GM18861 (cell line): Measurements from ENCODE around the gene DIP2B.
"Not testable (repeated sequence)": the region's sequence is repeated elsewhere in the genome, so short reads cannot be mapped to it uniquely, and the experiment has no call there.

ENCODE experiments used
- ATAC-seq: cut with Tn5 transposase; IDR thresholded peaks from one replicate; pipeline ENCODE4 v1.9.1; 2021; ENCODE audit not compliant: unreplicated experiment

The DIP2B gene

GRCh38 chr12:50763639-50764285 is 259.0 kb downstream of the DIP2B start, which contains the start of gene ATF1:
Gene ATF1 (plus strand): TSS chr12:50764101. CDS start chr12:50780146, 16,045 bp downstream.
- ATAC-seq: peak; percentile 71

DNA sequence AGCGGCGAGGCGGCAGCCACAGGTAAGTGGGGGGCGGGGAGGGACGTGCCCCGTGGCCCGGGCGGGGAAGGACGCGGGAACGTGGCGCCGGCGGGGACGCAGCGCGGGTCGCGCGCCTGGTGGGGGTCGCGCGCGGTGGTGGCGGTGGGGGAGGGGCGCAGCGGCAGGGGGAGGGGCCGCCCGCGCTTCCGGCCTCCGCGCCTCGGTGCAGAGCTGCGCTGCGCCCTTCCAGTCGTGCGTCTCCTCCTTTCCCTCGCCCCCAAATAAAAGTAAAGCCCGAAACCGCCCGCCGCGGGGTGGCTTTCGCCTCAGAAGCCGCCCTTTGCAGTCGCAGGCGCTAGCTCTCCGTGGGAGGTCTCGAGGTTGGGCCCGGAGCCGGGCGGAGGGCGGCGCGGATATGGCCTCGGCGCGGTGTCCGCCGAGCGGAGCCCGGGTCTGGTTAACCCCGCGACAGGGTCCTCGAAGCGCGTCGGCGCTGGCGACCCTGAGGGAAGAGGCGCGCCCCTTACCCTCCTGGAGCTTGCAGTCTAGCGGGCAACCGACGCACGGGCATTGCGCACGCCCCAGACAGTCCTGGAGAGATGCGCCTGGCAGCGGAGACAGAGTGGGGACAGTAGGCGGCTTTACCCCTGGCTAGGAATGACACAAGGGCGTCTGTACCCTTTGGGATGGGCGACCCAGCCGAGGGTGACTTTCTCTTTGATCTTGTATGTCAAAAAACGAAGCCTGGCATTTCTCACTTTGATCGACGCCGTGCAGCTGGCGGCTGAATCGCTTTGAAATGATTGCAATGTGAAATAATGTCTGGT is 259.7 kb downstream of the DIP2B start:
- ATAC-seq: peak; percentile 37

DNA sequence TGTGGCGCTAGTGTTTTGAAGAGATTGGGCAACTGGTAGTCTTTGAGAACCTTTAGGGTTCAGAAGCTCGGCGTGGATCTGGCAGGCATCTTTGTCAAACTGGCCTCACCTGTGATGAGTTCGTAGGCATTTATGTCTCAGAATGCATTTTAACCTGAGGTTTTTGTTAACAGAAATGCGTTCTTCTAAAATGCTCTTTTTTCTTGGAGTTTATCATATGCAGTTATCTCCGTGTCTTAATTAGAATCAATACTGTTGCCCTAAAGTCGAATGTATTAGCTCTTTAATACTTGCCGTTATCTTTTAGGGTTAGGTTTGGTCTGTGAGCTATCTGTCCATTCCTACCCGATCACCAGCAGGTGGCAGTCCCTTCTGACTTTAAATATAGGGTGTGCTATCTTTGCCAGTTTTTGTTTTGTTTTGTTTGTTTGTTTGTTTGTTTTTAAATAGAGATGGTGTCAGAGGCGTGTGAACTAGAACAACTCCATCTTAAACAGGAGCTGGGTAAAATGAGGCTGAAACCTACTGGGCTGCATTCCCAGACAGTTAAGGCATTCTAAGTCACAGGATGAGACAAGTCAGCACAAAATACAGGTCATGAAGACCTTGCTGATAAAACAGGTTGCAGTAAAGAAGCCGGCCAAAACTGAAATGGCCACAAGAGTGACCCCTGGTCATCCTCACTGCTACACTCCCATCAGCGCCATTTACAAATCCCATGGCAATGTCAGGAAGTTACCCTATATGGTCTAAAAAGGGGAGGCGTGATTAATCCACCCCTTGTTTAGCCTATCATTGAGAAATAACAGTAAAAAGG is 260.5 kb downstream of the DIP2B start:
- peak; percentile 10 for ATAC-seq

GRCh38 chr12:50768391-50768790 is 263.6 kb downstream of the DIP2B start:
- no peak for ATAC-seq

DNA sequence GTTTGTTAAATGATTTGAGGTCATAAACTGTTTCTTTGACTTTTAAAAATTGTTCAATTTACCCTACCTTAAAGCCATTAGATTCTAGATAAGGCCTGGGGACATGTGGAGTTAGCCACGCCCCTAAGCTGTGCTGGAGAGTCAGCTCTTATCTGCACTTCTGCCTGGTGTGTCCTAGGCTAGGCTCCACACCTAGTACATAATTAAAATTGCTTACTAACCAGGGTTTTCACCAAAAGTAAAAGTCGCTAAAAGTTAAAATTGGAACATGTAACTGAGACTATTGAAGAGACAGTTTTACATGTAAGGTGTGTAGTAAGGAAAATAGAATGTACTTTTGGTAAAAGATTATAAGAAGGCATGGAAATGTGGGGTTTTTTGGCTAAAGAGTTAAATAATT is 264.0 kb downstream of the DIP2B start:
- not testable (repeated sequence) for ATAC-seq

DNA sequence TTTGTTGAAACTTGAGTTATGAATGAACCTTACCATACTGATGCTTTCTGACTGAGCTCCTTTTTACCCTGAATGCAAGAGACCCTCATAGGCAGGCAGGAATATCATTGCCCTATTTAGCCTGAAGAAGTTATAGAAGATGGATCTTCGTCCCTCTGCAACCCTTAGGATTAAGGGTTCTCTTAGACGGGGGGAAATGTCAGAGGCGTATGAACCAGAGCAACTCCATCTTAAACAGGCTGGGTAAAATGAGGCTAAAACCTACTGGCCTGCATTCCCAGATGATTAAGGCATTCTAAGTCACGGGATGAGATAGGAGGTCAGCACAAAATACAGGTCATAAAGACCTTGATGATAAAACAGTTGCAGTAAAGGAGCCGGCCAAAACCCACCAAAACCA is 266.6 kb downstream of the DIP2B start:
- no peak for ATAC-seq

GRCh38 chr12:50772470-50772869 is 267.7 kb downstream of the DIP2B start:
- ATAC-seq: no peak

DNA sequence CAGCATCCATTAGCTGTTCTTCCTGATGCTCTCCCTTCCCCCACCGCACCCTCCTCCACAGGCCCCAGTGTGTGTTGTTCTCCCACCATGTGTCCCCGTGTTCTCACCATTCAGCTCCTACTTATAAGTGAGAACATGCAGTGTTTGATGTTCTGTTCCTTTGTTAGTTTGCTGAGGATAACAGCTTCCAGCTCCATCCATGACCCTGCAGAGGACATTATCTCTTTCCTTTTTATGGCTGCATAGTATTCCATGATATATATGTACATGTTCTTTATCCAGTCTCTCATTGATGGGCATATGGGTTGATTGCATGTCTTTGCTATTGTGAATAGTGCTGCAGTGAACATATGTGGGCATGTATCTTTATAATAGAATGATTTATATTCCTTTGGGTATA is 268.1 kb downstream of the DIP2B start:
- no peak for ATAC-seq

DNA sequence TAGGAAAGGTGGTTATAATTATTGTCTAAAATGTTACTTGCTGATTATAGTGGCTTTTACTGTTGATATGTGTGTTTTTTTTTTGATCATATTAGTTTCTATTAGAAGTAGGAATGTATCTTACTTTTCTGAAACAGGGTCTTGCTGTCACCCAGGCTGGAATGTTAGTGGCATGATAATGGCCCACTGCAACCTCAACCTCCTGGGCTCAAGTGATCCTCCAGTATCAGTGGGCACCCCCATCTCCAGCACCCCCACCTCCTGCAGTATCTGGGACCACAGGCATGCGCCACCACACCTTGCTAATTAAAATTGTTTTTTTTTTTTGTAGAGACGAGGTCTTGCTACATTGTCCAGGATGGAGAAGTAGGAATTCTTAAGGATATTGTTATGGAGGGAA is 270.5 kb downstream of the DIP2B start:
- no peak for ATAC-seq

- no peak for ATAC-seq
Measured at GRCh38 chr12:50776749-50777728, 272.3 kb downstream of the DIP2B start.

- no peak for ATAC-seq
Measured at GRCh38 chr12:50778663-50779590, 274.1 kb downstream of the DIP2B start.

DNA sequence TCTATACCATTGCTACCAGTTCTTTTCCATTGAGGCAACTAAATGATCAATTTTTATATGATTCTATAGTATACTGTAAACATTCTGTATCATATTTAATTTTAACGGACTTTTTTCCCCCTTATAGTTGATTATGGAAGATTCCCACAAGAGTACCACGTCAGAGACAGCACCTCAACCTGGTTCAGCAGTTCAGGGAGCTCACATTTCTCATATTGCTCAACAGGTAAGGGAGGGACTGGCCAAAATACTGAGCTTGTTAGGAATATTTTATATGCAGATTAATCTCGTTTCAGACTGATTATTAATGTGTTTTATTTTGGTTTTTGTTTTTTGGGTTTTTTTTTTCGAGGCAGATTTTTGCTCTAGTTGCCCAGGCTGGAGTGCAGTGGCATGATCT is 275.2 kb downstream of the DIP2B start:
- ATAC-seq: no peak

GRCh38 chr12:50784501-50784900 is 279.7 kb downstream of the DIP2B start:
- ATAC-seq: no peak

DNA sequence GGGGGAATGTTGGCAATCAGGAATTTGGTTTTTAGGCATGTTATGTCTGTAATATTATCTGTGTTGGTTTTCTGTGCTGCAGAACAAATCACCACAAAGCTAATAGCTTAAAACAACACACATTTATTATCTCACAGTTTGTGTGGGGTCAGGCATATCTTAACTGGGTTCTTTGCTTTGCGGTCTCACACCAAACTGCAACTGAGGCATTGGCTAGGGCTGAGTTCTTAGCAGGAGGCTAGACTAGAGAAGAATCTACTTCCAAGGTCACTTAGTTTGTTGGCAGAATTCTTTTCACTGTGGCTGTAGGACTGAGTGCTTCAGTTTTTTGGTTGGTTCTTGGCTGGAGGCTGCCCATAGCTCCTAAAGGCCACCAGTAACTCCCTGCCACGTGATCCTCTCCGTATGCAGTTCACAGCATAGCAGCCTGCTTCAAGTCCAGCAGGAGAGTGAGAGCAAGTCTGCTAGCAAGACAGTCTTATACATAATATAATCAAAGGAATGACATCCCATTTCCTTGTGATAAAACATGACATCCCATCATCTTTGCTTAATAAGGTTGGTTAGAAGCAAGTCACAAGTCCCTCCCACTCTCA is 280.7 kb downstream of the DIP2B start:
- no peak for ATAC-seq

- no peak for ATAC-seq
Measured at GRCh38 chr12:50786498-50787231, 281.9 kb downstream of the DIP2B start.

DNA sequence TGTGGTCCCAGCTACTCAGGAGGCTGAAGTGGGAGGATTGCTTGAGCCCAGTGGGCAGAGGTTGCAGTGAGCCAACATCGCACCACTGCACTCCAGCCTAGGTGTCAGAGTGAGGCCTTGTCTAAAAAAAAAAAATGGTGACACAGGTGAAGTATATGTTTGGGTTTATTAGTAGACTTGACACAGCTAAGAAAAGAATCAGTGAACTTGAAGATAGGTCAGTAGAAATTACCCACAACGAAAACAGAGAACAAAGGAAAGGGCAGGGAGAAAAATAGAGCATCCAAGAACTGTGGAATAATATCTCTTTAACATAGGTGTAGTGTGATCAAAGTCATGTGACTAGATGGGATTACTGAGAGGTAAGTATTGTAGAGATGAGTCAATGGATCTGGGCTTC is 282.8 kb downstream of the DIP2B start:
- no peak for ATAC-seq

GRCh38 chr12:50788561-50788960 is 283.8 kb downstream of the DIP2B start:
- ATAC-seq: no peak

- no peak for ATAC-seq
Measured at GRCh38 chr12:50790081-50790480, 285.3 kb downstream of the DIP2B start.
